ENCODE data around the gene TMEM116.
"Not testable (repeated sequence)": the region's sequence is repeated elsewhere in the genome, so short reads cannot be mapped to it uniquely, and the experiment has no call there.

Gene TMEM116

DNA sequence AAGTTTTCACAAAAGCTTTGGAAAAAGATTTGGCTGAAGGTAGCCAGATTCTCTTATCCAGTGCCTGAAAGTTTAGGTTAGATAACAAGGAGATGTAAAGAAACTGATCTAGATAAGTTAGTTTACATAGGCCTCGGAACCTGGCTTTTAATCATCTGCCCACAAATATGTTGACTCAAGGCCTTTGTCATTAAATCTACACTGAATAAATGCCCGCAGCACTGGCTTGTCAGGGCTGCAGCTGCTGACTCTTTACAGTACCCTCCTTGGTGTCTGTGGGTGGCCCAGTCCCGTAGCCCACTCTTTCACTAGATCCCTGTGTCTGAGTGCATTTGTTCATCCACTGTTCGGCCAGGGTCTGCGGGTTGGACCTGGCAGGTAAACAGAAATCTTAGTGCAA is 58.0 kb downstream of the TMEM116 start:
- TF ChIP-seq Cebpa-rat (IDR thresholded peaks at IDR 0.05): no peak
- Histone ChIP-seq H3K27me3 (no peaks in the 10 kb centered on the region), H3K4me3 (no peak overlapping the region), H3K9ac (no peak overlapping the region), H3K4me1 (no peaks in the 10 kb centered on the region), H3K9me3 (peaks cover 75% of the 10 kb centered on the region), H3K27ac (no peak overlapping the region), H3K4me2 (no peak overlapping the region), H3K36me3 (peaks cover 25% of the 10 kb centered on the region), H4K20me1 (no peaks in the 10 kb centered on the region)

DNA sequence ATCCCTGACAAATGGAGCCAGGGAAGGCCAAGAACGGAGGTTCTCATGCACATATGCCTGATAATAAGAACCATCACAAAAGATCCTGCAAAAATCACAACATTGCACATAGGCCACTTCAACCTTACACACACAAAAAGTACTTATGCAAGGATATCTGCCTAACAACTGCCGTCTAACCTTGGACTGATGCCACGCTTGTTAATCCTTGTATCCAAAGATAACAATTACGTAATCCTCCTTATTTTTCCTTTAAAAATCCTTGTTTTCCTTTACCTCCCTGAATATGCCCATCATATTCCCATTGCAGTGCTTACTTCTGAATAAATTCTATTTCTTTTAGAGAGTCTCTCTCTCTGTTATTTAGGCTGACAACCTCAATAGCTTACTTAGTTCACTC is 59.5 kb downstream of the TMEM116 start:
- Histone ChIP-seq H3K9ac (no peak overlapping the region), H3K4me1 (no peaks in the 10 kb centered on the region), H3K9me3 (peaks cover 64% of the 10 kb centered on the region), H4K20me1 (no peaks in the 10 kb centered on the region), H3K27ac (no peak overlapping the region), H3K4me3 (no peak overlapping the region), H3K4me2 (no peak overlapping the region), H3K27me3 (no peaks in the 10 kb centered on the region), H3K36me3 (peaks cover 25% of the 10 kb centered on the region)
- peak; percentile 33; the same call in 1 of the 2 replicates for TF ChIP-seq Cebpa-rat (IDR thresholded peaks at IDR 0.05)

DNA sequence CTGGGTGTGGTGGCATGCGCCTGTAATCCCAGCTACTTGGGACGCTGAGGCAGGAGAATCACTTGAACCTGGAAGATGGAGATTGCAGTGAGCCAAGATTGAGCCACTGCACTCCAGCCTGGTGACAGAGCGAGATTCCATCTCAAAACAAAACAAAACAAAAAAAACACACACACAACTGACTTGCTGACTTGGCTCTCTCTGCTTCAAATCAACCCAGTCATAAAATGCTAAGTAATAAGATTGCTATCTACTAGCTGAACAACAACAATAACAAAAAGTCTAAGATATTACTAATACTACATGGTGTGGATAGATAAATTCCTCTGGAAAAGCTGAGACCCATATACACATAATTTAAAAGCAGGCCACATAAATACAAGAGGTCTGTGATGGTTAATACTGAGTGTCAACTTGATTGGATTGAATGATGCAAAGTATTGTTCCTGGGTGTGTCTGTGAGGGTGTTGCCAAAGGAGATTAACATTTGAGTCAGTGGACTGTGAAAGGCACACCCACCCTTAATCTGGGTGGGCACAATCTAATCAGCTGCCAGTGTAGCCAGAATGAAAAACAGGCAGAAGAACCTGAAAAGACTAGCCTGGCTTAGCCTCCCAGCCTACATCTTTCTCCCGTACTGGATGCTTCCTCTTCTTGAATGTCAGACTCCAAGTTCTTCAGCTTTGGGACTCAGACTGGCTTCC is 60.7 kb downstream of the TMEM116 start:
- not testable (repeated sequence) for H3K27ac ChIP-seq, H4K20me1 ChIP-seq, H3K4me2 ChIP-seq, H3K9ac ChIP-seq, H3K4me1 ChIP-seq, H3K4me3 ChIP-seq, H3K27me3 ChIP-seq
- Histone ChIP-seq H3K36me3 (peaks cover 23% of the 10 kb centered on the region), H3K9me3 (peaks cover 60% of the 10 kb centered on the region)

DNA sequence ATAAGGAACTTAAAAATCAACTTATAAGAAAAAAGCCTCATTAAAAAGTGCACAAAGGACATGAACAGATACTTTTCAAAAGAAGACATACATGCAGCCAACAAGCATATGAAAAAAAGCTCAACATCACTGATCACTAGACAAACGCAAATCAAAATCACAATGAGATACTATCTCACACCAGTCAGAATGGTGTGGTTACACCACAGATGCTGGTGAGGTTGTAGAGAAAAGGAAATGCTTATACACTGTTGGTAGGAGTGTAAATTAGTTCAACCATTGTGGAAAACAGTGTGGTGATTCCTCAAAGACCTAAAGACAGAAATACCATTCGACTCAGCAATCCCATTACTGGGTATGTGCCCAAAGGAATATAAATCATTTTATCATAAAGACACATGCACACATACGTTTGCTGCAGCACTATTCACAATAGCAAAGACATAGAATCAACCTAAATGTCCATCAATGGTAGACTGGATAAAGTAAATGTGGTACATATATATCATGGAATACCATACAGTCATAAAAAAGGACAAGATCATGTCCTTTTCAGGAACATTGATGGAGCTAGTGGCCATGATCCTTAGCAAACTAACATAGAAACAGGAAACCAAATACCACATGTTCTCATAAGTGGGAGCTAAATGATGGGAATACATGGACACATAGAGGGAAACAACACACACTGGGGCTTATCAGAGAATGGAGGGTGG is 61.8 kb downstream of the TMEM116 start:
- H3K27me3 ChIP-seq, H3K9ac ChIP-seq, H3K27ac ChIP-seq, H4K20me1 ChIP-seq, H3K4me2 ChIP-seq, H3K4me3 ChIP-seq, H3K4me1 ChIP-seq: not testable (repeated sequence)
- Histone ChIP-seq H3K36me3 (peaks cover 21% of the 10 kb centered on the region), H3K9me3 (peaks cover 49% of the 10 kb centered on the region)

DNA sequence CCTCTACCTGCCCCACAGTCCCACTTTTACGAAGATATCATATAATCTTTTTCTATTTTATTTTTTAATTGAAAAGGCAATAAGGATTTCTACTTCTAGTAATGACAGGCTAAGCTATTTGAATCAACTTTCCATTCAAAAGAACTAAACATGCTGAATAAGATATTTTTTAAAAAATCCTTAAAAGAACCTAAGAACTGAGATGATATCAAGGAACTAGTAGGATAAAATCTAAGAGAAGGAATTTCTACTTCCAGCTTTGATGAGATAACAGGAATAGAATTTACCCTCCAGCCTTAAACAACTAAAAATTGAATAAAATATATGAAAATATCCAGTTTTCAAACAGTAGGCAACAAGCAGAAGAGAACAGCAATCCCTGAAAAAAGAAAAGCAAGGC is 69.0 kb downstream of the TMEM116 start:
- Histone ChIP-seq H3K27ac (no peak overlapping the region), H3K4me1 (peaks cover 7% of the 10 kb centered on the region), H3K27me3 (no peaks in the 10 kb centered on the region), H3K4me3 (no peak overlapping the region), H4K20me1 (no peaks in the 10 kb centered on the region), H3K36me3 (no peaks in the 10 kb centered on the region), H3K4me2 (no peak overlapping the region), H3K9ac (no peak overlapping the region), H3K9me3 (no peaks in the 10 kb centered on the region)
- TF ChIP-seq Cebpa-rat (IDR thresholded peaks at IDR 0.05): no peak

DNA sequence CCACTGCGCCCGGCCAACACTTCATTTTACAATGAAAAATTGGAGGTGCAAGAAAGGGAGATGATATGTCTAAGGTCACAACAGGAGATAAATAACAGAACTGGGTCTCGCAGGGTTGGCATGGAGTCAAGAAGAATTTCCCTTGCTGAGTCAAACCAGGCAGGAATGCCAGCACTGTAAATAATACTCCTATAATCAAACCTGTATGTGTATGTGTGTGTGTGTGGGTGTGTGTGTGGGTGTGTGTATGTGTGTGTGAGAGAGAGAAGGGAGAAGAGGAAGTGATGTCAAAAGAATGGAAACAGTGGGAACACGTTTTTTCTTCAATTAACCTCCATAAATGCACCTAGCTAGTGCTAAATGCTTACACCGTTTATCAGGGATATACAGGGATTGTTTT is 70.4 kb downstream of the TMEM116 start:
- no peak overlapping the region for H3K4me3 ChIP-seq
- no peak overlapping the region for H3K27ac ChIP-seq

DNA sequence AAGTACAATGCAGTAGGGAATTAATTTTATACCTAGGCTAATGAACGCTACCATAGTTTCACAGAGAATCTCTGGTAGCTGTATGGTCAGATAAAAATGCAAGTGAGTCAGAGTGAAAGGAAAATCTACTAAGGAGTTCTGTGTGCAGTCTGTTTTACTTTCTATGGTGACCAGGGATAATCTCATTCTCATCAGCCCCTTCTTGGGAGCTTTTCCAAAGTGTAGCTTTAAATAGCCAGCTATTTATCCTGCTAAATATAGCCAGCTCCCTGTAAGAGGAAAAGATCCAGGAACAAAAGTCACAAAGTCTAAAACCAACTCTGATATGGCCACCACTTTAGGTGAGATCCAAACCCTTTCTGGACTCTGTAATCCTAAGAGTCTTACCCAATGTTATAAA is 75.5 kb downstream of the TMEM116 start:
- Histone ChIP-seq H3K4me1 (no peaks in the 10 kb centered on the region), H3K27me3 (no peaks in the 10 kb centered on the region), H3K27ac (no peak overlapping the region), H4K20me1 (no peaks in the 10 kb centered on the region), H3K36me3 (no peaks in the 10 kb centered on the region), H3K4me2 (no peak overlapping the region), H3K4me3 (no peak overlapping the region), H3K9me3 (no peaks in the 10 kb centered on the region), H3K9ac (no peak overlapping the region)
- no peak for TF ChIP-seq Cebpa-rat (IDR thresholded peaks at IDR 0.05)

More for the DNA sequence above, 70.4 kb downstream of the TMEM116 start:
- Histone ChIP-seq H3K36me3 (no peaks in the 10 kb centered on the region), H3K4me2 (no peak overlapping the region), H3K9ac (no peak overlapping the region), H3K9me3 (no peaks in the 10 kb centered on the region), H3K4me1 (peaks cover 7% of the 10 kb centered on the region), H3K27me3 (no peaks in the 10 kb centered on the region), H4K20me1 (no peaks in the 10 kb centered on the region)
- no peak for TF ChIP-seq Cebpa-rat (IDR thresholded peaks at IDR 0.05)

DNA sequence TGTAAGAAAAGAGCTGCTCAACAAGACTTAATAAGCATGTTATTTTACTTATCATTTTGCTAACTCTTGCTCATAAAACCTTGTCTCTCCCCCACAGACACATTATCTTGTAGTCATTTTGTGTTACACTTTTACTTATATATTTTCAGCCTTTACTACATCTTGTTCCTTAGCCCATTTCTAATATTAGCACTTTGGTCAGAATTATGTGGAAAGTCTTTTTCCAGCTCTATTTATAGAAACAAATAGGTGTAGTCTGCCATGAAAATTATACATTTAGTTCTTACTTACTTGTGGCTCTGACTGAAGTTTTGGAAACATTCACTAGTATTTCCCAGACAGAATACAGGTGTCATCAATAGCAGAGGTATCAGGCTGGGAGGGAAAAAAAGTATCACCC is 76.1 kb downstream of the TMEM116 start:
- no peaks in the 10 kb centered on the region for H3K36me3 ChIP-seq
- H3K4me2 ChIP-seq: no peak overlapping the region
- H3K4me3 ChIP-seq: no peak overlapping the region
- no peak overlapping the region for H3K27ac ChIP-seq
- H3K9me3 ChIP-seq: no peaks in the 10 kb centered on the region
- no peaks in the 10 kb centered on the region for H4K20me1 ChIP-seq
- no peaks in the 10 kb centered on the region for H3K27me3 ChIP-seq
- no peak overlapping the region for H3K9ac ChIP-seq
- no peak for TF ChIP-seq Cebpa-rat (IDR thresholded peaks at IDR 0.05)
- no peaks in the 10 kb centered on the region for H3K4me1 ChIP-seq

DNA sequence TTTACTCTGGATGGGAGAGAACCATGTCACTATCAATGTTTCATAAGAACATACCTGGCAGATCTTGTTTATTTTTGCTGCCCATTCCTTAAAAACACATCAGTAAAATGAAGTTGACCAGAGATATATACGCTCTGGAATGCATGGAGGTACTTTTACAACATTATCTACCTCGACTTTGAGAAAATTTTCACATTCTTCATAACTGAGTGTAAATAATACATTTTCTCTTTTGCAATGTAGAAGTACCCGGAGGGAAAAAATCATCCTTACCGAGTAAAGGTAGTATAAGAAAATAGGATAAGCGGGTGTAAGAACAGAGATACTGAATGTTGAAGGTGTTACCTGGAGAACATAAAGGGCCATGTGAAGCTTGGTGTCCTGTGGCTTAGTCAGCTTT is 80.7 kb downstream of the TMEM116 start:
- Histone ChIP-seq H3K4me1 (no peaks in the 10 kb centered on the region), H3K27ac (no peak overlapping the region), H3K4me2 (no peak overlapping the region), H3K36me3 (no peaks in the 10 kb centered on the region), H3K27me3 (no peaks in the 10 kb centered on the region), H3K9me3 (no peaks in the 10 kb centered on the region), H4K20me1 (no peaks in the 10 kb centered on the region), H3K4me3 (no peak overlapping the region), H3K9ac (no peak overlapping the region)
- no peak for TF ChIP-seq Cebpa-rat (IDR thresholded peaks at IDR 0.05)

DNA sequence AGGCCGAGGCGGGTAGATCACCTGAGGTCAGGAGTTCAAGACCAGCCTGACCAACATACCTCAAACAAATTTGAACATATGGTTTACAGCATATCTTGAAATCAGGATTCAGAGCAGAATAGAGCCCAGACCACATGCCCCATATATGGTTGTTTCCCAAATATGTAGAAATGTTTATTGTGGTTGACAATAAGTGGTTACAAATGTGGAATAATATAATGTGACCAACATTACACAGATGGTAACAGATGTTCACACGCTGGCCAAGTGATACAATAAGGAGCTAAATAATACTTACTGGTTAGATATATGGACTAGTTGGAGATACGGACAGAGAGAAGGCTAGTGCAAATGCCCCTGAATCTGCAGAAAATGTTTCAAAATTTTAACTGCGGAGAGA is 85.6 kb downstream of the TMEM116 start:
- no peak overlapping the region for H3K27ac ChIP-seq
- H3K36me3 ChIP-seq: no peaks in the 10 kb centered on the region
- no peak for TF ChIP-seq Cebpa-rat (IDR thresholded peaks at IDR 0.05)

More for the DNA sequence above, 85.6 kb downstream of the TMEM116 start:
- H3K4me1 ChIP-seq: 0 out of 2 replicates have a peak, but pooled peaks cover 4% of the 10 kb centered on the region
- no peak overlapping the region for H3K9ac ChIP-seq
- H4K20me1 ChIP-seq: no peaks in the 10 kb centered on the region
- no peaks in the 10 kb centered on the region for H3K27me3 ChIP-seq
- no peaks in the 10 kb centered on the region for H3K9me3 ChIP-seq
- no peak overlapping the region for H3K4me2 ChIP-seq
- H3K4me3 ChIP-seq: no peak overlapping the region

Measured in BLaER1 (cell line).